Endothelial cell of umbilical vein (primary cell): Measurements from ENCODE around the gene EPHA4. TPM values are rescaled to one million over a fixed set of nuclear protein-coding genes. Genes with fewer than 3 reads are reported as not detected.

Experiments
- BruUV-seq: library from RNA; stranded (reverse); fragments of 400-500 nt; replicated peaks from 2 replicates; lab custom pipeline; 2021; lab: Mats Ljungman, UMichigan
- CTCF ChIA-PET: fragments of 300-600, 350-600 bp; sonication (Branson Sonifier 250); formaldehyde crosslinking; loops from one replicate; lab custom pipeline; 2021; ENCODE audit warnings: antibody characterized with exemption, inconsistent platforms; lab: Charles Lee
- POLR2A ChIA-PET: fragments of 300-600, 350-600 bp; sonication (Branson Sonifier 250); formaldehyde crosslinking; loops from one replicate; lab custom pipeline; 2021; ENCODE audit warnings: antibody characterized with exemption, inconsistent platforms; lab: Charles Lee
- DNase-seq: peaks from one replicate; pipeline ENCODE4 v3.0.0-alpha.2; 2011; ENCODE audit warnings: low read depth, low spot score
- FAIRE-seq: peaks from 2 replicates; lab custom pipeline; 2011; peaks lifted over from hg19 to GRCh38; lab: Jason Lieb, UNC
- H2AFZ ChIP-seq: 2 replicates; pipeline ENCODE4 v1.6.0; 2012; ENCODE audit warnings: low read depth, low read length, control low read depth, inconsistent platforms
- H3K27ac ChIP-seq: 2 replicates; pipeline ENCODE4 v1.5.1; 2011; ENCODE audit warnings: low read depth, mild to moderate bottlenecking, control low read depth, low read length, moderate library complexity; ENCODE audit not compliant: insufficient read depth
- H3K27me3 ChIP-seq, 2 experiments: 2 replicates each; pipeline versions ENCODE4 v1.6.0 to v1.6.1; 2011; ENCODE audit warnings: low read length in 2 of 2, mixed read lengths in 1 of 2; ENCODE audit not compliant: control insufficient read depth in 2 of 2, insufficient read depth in 2 of 2
- H3K36me3 ChIP-seq, 2 experiments: 2 replicates in 1 of 2; 3 replicates in 1 of 2; pipeline ENCODE4 v1.5.1; 2011; ENCODE audit warnings: low read length in 2 of 2, mild to moderate bottlenecking in 1 of 2, moderate library complexity in 1 of 2; ENCODE audit not compliant: control insufficient read depth in 2 of 2, insufficient read depth in 2 of 2; ENCODE audit errors: extremely low read depth in 1 of 2
- H3K4me1 ChIP-seq: 3 replicates; pipeline ENCODE4 v1.5.1; 2011; ENCODE audit warnings: mild to moderate bottlenecking, low read length; ENCODE audit not compliant: control insufficient read depth, insufficient read depth; ENCODE audit errors: extremely low read depth
- H3K4me2 ChIP-seq: 2 replicates; pipeline ENCODE4 v1.6.1; 2011; ENCODE audit warnings: low read length, control low read depth, mixed read lengths; ENCODE audit not compliant: insufficient read depth
- H3K4me3 ChIP-seq, 3 experiments: fragments of 200-600 bp in 1 of 3; sonication (generic), shearing (Covaris generic) in 1 of 3; replicated peaks in 1 of 3; 2 replicates each; pipeline ENCODE4 v1.5.1; 2011 to 2016; ENCODE audit warnings: control low read depth in 3 of 3, low read length in 3 of 3, mild to moderate bottlenecking in 2 of 3, inconsistent platforms in 1 of 3, low read depth in 1 of 3, moderate library complexity in 1 of 3; ENCODE audit not compliant: insufficient read depth in 1 of 3
- H3K79me2 ChIP-seq: 2 replicates; pipeline ENCODE4 v1.6.0; 2012; ENCODE audit warnings: low read length, inconsistent platforms; ENCODE audit not compliant: control insufficient read depth, insufficient read depth
- H3K9ac ChIP-seq: replicated peaks from 2 replicates; pipeline ENCODE3; 2011; ENCODE audit warnings: low read length, control low read depth; ENCODE audit not compliant: insufficient read depth; ENCODE audit errors: extremely low read depth
- H3K9me1 ChIP-seq: replicated peaks from 3 replicates; pipeline ENCODE4 v1.6.0; 2011; ENCODE audit warnings: mild to moderate bottlenecking, low read length; ENCODE audit not compliant: control insufficient read depth, insufficient read depth; ENCODE audit errors: extremely low read depth
- H3K9me3 ChIP-seq: replicated peaks from 2 replicates; pipeline ENCODE4 v1.5.1; 2012; ENCODE audit warnings: low read length, inconsistent platforms; ENCODE audit not compliant: control insufficient read depth, insufficient read depth
- H4K20me1 ChIP-seq: replicated peaks from 2 replicates; pipeline ENCODE3; 2011; ENCODE audit warnings: mild to moderate bottlenecking, low read length; ENCODE audit not compliant: control insufficient read depth, insufficient read depth; ENCODE audit errors: extremely low read depth
- CTCF ChIP-seq, 2 donors: IDR thresholded peaks; 1 replicate in 1 of 2; 2 replicates in 1 of 2; pipeline ENCODE4 v1.5.1; 2011; ENCODE audit warnings: low read length in 2 of 2, mild to moderate bottlenecking in 2 of 2, moderate library complexity in 2 of 2, control low read depth in 1 of 2, inconsistent platforms in 1 of 2, low read depth in 1 of 2; ENCODE audit not compliant: insufficient read depth in 1 of 2; ENCODE audit errors: extremely low read depth in 1 of 2
- EZH2 ChIP-seq: IDR thresholded peaks from 2 replicates; pipeline ENCODE4 v1.6.1; 2012; ENCODE audit warnings: borderline replicate concordance, low read depth, mild to moderate bottlenecking, moderate library complexity, low read length, inconsistent platforms; ENCODE audit not compliant: severe bottlenecking
- FOS ChIP-seq: IDR thresholded peaks from 2 replicates; pipeline ENCODE4 v1.6.1; 2011; ENCODE audit warnings: mild to moderate bottlenecking, low read length, moderate library complexity, borderline replicate concordance; ENCODE audit not compliant: insufficient read depth
- GATA2 ChIP-seq: IDR thresholded peaks from 2 replicates; pipeline ENCODE4 v1.7.0; 2011; ENCODE audit warnings: low read depth, mild to moderate bottlenecking, moderate library complexity, mixed read lengths, low read length; ENCODE audit not compliant: insufficient read length, insufficient read depth
- JUN ChIP-seq: IDR thresholded peaks from 2 replicates; pipeline ENCODE4 v1.6.1; 2011; ENCODE audit warnings: borderline replicate concordance, low read depth; ENCODE audit not compliant: insufficient read length, insufficient read depth
- MAX ChIP-seq: IDR thresholded peaks from 2 replicates; pipeline ENCODE4 v1.6.1; 2011; ENCODE audit not compliant: insufficient read depth, insufficient read length
- MYC ChIP-seq: IDR thresholded peaks from one replicate; pipeline ENCODE4 v1.6.1; 2011; ENCODE audit warnings: mild to moderate bottlenecking, low read depth, low read length
- POLR2A ChIP-seq: IDR thresholded peaks from 2 replicates; pipeline ENCODE4 v1.6.1; 2012; ENCODE audit warnings: low read depth, mild to moderate bottlenecking, control low read depth, low read length
- POLR2AphosphoS5 ChIP-seq: IDR thresholded peaks from 2 replicates; pipeline ENCODE4 v1.6.1; 2012; ENCODE audit warnings: low read depth, mild to moderate bottlenecking, control low read depth, low read length, moderate library complexity; ENCODE audit not compliant: insufficient read depth
- dilution Hi-C: fragments of 300-500 bp; cut with MboI; formaldehyde crosslinking; loops from one replicate; pipeline ENCODE4 v1.15.0; 2019; ENCODE audit warnings: low sequenced_read_pairs; ENCODE audit not compliant: extremely low pct_ligation_motif_present
- intact Hi-C: fragments of 100-400 bp; cut with micrococcal nuclease; formaldehyde crosslinking; loops from one replicate; pipeline ENCODE4 v1.10.0; 2022
- polyA plus RNA-seq, 4 experiments: library from polyadenylated mRNA; depleted of rRNA in 3 of 4; stranded (reverse) in 3 of 4; unstranded in 1 of 4; fragments of >200 nt; gene quantifications; 2 replicates each; pipeline versions ENCODE4 v1.2.1 to v1.2.3, GENCODE V29; 2011 to 2012; ENCODE audit warnings: missing spikeins in 1 of 4
- total RNA-seq: library from RNA; stranded (reverse); gene quantifications from 2 replicates; pipeline ENCODE4 v1.2.3, GENCODE V29; 2021

EPHA4 gene
- total and polyA plus RNA-seq, 2 donors (not counting 3 experiments of a cell fraction or from before 2014, with no cell fraction given) = 11.9 to 19.8 TPM

GRCh38 chr2:221602938-221603337 lies 30.8 kb upstream of the EPHA4 start:
- Histone ChIP-seq H3K4me2 (no peak overlapping the region), H3K4me3 (no peak overlapping the region), H4K20me1 (no peaks in the 10 kb centered on the region), H2AFZ (no peak overlapping the region), H3K9me1 (no peaks in the 10 kb centered on the region), H3K36me3 (no peaks in the 10 kb centered on the region), H3K9ac (no peak overlapping the region), H3K9me3 (no peaks in the 10 kb centered on the region), H3K4me1 (no peaks in the 10 kb centered on the region), H3K27me3 (no peaks in the 10 kb centered on the region), H3K27ac (no peak overlapping the region), H3K79me2 (no peaks in the 10 kb centered on the region)
- BruUV-seq = no TSS peak
- FAIRE-seq = no peak
- no peak for DNase-seq
- ChIA-PET POLR2A (no interaction called here), CTCF (no interaction called here)
- dilution Hi-C loops = no loop called here
- intact Hi-C loops = no loop called here
- TF ChIP-seq MAX (no peak), JUN (no peak), FOS (no peak), POLR2AphosphoS5 (no peak), CTCF (IDR thresholded peaks at IDR 0.05; ENCODE audit: extremely low read depth in 1 of 2, insufficient read depth in 1 of 2, low read depth in 1 of 2, low read length in 2 of 2) (no peak), EZH2 (no peak), GATA2 (no peak), POLR2A (no peak), MYC (no peak)
